ENCODE measurements around the gene ACADSB.

Gene ACADSB

GRCh38 chr10:122990278-122990677 is 18.5 kb upstream of the ACADSB start:
- H3K27ac ChIP-seq = no peak overlapping the region
- POLR2A ChIA-PET (ENCODE audit: low non-redundant PET) = interaction anchor here (1.1 kb wide), 1 partner anchor 10 kb away, joined by 3 read pairs; the partner anchor contains the start of gene PSTK
- CTCF ChIA-PET = interaction anchor here (0.6 to 2.0 kb wide), 4 partner anchors 8 to 340 kb away, joined by 3 to 4 read pairs (median 4); no protein-coding TSS in a partner anchor
- peak; percentile 36 for DNase-seq (ENCODE audit: low spot score)
- TF ChIP-seq, protein P1, sequence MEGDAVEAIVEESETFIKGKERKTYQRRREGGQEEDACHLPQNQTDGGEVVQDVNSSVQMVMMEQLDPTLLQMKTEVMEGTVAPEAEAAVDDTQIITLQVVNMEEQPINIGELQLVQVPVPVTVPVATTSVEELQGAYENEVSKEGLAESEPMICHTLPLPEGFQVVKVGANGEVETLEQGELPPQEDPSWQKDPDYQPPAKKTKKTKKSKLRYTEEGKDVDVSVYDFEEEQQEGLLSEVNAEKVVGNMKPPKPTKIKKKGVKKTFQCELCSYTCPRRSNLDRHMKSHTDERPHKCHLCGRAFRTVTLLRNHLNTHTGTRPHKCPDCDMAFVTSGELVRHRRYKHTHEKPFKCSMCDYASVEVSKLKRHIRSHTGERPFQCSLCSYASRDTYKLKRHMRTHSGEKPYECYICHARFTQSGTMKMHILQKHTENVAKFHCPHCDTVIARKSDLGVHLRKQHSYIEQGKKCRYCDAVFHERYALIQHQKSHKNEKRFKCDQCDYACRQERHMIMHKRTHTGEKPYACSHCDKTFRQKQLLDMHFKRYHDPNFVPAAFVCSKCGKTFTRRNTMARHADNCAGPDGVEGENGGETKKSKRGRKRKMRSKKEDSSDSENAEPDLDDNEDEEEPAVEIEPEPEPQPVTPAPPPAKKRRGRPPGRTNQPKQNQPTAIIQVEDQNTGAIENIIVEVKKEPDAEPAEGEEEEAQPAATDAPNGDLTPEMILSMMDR (conservative IDR thresholded peaks at IDR 0.05; ENCODE audit: low read depth) = no peak

DNA sequence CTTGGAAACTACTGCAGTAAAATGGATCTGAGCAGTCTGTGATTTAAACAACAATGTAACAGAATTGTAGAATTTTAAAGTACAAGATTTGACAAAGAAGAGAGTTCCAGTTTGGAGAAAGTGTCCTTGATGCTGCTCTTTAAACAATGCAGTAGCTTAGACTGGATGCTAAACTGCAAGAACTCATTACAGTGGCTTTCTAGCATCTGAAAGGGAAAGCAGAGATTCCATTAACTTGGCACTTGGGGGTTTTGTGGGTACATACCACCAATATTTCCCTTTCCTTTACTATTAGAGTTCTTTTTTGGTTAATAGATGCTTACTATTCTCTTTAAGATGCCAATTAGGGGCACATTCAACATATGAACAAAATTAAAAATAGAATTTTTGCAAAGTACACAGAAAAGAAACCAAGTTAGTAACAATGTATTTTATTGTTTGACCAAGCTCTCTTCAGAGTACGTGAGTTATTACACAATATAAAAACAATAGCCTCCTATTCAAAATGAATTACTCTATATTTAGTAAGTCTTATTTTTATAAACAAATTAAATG is 16.7 kb upstream of the ACADSB start:
- ChIA-PET POLR2A (ENCODE audit: low non-redundant PET) (no interaction called here), CTCF (interaction anchor here (2.0 kb wide), 1 partner anchor 10 kb away, joined by 4 read pairs; no protein-coding TSS in a partner anchor)
- no peak overlapping the region for H3K27ac ChIP-seq
- TF ChIP-seq, protein P1 (conservative IDR thresholded peaks at IDR 0.05; ENCODE audit: low read depth) = no peak
- no peak for DNase-seq (ENCODE audit: low spot score)

DNA sequence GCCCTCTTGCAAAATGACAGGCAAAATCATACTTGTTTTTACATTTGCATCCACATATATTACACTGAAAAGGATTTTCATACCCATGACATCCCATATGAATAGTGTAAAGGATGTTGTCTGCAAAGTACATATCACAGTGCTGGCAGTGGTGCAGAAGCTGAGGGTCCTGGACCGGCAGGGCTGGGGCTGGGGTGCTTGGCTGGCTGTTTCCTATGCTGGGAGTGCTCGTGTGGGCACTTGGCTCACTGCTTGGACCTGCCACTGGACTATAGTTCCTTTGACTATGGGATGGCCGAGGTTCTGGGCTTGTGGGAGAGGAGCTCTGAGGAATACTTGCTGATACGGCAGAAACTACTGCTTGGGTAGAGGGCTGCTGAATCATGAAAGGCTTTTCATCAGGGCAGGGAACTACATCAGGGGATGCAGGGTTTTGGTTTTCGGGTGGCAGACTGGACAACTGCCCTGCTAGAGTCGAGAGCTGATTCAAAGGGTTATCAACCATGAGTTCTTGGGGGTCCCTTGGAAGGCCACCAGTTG is 14.9 kb upstream of the ACADSB start:
- TF ChIP-seq, protein P1 (conservative IDR thresholded peaks at IDR 0.05; ENCODE audit: low read depth) = no peak
- no peak overlapping the region for H3K27ac ChIP-seq
- ChIA-PET CTCF (no interaction called here), POLR2A (ENCODE audit: low non-redundant PET) (no interaction called here)
- no peak for DNase-seq (ENCODE audit: low spot score)

DNA sequence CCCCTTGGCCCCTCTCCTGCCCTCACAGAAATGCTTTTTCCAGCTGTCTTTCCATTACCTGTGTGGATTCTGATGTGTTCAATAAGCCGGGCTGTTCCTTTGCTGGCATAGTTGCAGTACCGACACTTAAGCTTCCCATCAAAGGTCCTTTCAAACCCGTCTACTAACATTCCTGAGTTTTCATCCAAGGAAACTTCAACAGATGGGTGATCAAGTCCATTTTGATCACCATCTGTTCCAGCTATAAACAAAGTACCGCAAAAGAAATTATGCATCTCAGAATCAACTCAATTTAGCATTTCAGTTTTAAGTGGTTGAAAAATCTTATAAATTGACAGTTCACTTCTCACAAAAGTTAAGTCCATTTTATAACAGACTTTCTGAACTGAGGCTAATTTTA is 12.9 kb upstream of the ACADSB start:
- POLR2A ChIA-PET (ENCODE audit: low non-redundant PET) = no interaction called here
- CTCF ChIA-PET = no interaction called here
- DNase-seq (ENCODE audit: low spot score) = no peak
- TF ChIP-seq, protein P1 (conservative IDR thresholded peaks at IDR 0.05; ENCODE audit: low read depth) = no peak
- H3K27ac ChIP-seq = no peak overlapping the region

GRCh38 chr10:122997864-122998263 is 10.9 kb upstream of the ACADSB start:
- ChIA-PET POLR2A (ENCODE audit: low non-redundant PET) (no interaction called here), CTCF (interaction anchor here (0.6 kb wide), 1 partner anchor 8 kb away, joined by 3 read pairs; no protein-coding TSS in a partner anchor)
- TF ChIP-seq, protein P1 (conservative IDR thresholded peaks at IDR 0.05; ENCODE audit: low read depth) = no peak
- no peak overlapping the region for H3K27ac ChIP-seq
- no peak for DNase-seq (ENCODE audit: low spot score)

DNA sequence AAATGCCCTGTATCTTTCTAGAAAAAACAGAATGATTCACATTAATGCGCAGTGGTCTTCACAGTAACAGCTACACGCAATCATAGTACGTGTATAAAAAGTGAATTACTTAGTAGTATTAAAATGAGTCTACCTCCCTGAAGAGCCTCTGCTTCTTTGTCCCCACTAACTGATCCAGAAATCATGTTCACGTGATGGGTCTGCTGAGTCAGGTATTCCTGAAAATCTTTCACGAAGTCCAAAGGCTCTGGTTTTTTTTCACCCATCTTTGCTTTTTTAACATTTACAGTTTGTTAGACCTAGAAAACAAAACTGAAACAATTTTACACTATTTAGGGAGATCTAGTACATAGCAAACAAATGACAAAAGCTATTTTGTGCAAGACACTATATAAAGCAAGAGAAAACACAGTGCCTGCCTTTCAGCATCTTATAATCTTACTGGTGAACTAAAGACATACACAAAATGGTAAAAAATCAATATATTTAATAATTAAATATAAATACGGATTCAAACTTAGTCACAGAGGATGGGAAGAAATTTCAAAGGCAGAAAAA is 10.4 kb upstream of the ACADSB start:
- ChIA-PET CTCF (interaction anchor here (0.7 kb wide), 1 partner anchor 580 kb away, joined by 3 read pairs; no protein-coding TSS in a partner anchor), POLR2A (ENCODE audit: low non-redundant PET) (no interaction called here)
- DNase-seq (ENCODE audit: low spot score) = no peak
- TF ChIP-seq, protein P1 (conservative IDR thresholded peaks at IDR 0.05; ENCODE audit: low read depth) = no peak
- no peak overlapping the region for H3K27ac ChIP-seq
